SIG-M5 treated with dmso at 0.1 percent for 504 hours (cell line): ENCODE results near the gene PDZD8.
"Not testable (repeated sequence)": the region's sequence is repeated elsewhere in the genome, so short reads cannot be mapped to it uniquely, and the experiment has no call there.

Experiments used
- DNase-seq: peaks from one replicate; lab custom pipeline; 2025; ENCODE audit not compliant: unreplicated experiment; lab: John Stamatoyannopoulos, UW

Gene PDZD8

GRCh38 chr10:117257721-117258120 lies 117.5 kb downstream of the PDZD8 start:
- no peak for DNase-seq

GRCh38 chr10:117256910-117257309 lies 118.3 kb downstream of the PDZD8 start:
- no peak for DNase-seq

- no peak for DNase-seq
Measured at GRCh38 chr10:117255835-117256460, 119.3 kb downstream of the PDZD8 start.

DNA sequence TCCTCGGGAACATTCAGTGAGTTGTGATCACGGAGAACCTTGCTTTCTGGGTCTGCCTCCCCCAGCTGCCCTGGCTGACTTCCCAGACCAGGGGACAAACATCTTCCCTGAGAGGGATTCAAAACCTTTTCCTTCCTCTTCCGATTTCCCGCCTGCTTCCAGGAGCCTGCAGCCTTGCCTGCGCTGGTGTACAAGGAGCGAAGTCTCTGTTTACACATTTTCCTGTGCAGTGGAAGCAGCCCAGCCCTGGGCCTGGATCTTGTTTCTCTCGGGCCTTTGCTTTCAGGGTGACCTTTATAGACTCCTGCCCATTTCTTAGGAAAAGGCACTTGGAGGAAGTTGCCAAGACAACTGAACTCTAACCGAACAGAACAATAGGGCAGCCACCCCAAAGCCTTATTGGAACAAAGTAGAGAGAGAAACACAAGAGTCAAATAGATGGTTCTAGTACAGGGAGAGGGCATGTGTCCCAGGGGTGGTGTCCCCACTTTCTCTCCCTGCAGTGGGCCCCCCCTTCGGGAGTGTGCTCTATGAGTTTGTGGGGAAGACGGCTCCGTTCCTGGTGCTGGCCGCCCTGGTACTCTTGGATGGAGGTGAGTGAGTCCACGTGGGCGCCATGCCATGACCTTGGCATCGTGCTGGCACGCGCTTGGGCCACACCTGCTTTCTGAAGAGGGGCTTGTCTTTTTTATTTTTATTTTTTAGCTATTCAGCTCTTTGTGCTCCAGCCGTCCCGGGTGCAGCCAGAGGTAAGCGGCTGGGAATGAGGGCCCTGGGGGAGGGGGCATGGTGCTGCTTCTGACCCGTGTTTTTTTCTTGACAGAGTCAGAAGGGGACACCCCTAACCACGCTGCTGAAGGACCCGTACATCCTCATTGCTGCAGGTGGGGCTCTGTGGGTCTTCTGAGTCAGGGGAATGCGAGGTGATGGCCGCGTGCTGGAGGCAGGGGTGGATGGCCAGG lies 120.2 kb downstream of the PDZD8 start:
- DNase-seq, result no peak

DNA sequence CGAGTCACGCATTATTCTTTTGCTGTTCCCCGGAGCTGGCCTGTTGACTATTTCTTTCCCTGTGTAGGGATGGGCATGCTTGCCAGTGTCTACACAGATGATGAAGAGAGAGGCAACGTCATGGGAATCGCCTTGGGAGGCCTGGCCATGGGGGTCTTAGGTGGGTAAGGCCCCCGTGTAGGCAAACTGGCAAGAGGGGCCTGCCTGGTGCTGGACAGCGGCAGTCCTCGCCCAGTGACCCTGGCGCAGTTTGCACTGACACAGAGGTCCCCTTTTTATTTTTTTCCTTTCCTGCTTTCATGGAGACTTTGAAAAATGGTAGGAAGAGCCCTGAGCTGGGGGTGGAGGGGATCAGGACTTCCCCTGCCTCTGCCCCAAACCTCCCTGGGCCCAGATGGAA lies 120.9 kb downstream of the PDZD8 start:
- no peak for DNase-seq

GRCh38 chr10:117253908-117254307 lies 121.3 kb downstream of the PDZD8 start:
- no peak for DNase-seq

DNA sequence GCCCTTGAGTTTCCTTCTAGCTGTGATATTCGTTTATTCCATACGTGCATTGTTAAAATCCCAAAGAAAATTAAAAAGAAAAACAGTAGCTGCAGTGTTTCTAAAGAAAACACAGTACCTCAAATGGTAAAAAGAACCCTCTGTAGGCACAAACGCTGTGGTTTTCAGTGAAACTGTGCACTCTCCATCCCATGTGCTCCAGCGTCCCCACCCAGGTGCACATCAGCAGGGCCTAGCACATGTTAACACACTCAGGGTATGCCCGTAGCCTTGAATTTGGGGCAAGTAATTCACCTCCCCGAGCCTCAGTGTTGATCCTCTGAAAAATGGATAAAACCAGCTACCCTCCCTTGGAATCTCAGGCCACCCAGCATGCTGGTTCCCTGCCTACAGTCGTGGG lies 124.8 kb downstream of the PDZD8 start:
- no peak for DNase-seq

DNA sequence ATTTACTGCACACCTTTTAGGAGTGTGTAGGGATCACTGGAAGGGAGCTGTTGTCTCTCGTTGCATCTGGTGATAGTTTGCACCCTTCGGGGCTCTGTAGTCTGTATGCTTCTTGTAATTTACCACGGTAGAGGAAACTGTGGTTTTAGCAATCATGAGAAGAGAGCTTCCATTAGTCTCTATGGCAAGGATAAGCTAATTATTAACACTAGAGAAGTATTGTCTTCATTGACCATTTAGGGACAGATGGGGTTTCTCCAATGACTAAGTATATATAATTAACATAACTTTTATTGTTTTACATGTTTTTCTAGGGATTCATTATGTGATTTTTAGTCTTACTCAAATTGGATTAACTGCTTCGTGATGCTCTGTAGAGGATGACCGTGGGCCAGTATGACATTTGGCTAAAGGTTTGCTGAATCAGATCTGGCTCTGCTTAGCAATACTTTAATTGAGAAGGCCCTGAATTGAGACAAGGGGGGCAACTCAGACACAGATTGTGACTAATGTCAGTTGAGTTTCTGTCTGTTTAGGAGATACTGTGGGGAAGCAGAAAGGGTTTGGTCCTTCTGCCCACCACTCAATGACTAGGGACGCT lies 125.6 kb downstream of the PDZD8 start:
- DNase-seq, result no peak

GRCh38 chr10:117248750-117249465 lies 126.3 kb downstream of the PDZD8 start:
- no peak for DNase-seq

GRCh38 chr10:117246997-117247671 lies 128.1 kb downstream of the PDZD8 start:
- DNase-seq, result no peak

DNA sequence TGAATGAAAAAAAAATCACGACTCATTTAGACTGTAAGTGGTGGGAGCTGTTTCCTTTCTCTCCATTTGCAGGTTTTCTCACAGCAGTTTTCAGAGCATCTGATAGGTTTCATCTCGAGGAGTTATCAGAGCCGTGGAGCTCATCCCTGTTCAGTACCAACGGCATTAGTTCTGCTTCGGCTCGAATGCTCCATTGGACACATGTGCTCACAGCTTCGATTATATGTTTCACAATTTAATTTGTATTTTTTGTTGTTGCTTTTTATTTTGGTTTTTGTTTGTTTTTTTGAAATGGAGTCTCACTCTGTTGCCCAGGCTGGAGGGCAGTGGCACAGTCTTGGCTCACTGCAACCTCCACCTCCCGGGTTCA lies 132.8 kb downstream of the PDZD8 start:
- no peak for DNase-seq

- no peak for DNase-seq
Measured at GRCh38 chr10:117241541-117242462, 133.4 kb downstream of the PDZD8 start.

GRCh38 chr10:117240621-117241529 lies 134.4 kb downstream of the PDZD8 start, which contains the start of gene SLC18A2:
Gene SLC18A2 (plus strand): TSS chr10:117241114. CDS start chr10:117241694, 580 bp downstream.
- DNase-seq, result no peak

DNA sequence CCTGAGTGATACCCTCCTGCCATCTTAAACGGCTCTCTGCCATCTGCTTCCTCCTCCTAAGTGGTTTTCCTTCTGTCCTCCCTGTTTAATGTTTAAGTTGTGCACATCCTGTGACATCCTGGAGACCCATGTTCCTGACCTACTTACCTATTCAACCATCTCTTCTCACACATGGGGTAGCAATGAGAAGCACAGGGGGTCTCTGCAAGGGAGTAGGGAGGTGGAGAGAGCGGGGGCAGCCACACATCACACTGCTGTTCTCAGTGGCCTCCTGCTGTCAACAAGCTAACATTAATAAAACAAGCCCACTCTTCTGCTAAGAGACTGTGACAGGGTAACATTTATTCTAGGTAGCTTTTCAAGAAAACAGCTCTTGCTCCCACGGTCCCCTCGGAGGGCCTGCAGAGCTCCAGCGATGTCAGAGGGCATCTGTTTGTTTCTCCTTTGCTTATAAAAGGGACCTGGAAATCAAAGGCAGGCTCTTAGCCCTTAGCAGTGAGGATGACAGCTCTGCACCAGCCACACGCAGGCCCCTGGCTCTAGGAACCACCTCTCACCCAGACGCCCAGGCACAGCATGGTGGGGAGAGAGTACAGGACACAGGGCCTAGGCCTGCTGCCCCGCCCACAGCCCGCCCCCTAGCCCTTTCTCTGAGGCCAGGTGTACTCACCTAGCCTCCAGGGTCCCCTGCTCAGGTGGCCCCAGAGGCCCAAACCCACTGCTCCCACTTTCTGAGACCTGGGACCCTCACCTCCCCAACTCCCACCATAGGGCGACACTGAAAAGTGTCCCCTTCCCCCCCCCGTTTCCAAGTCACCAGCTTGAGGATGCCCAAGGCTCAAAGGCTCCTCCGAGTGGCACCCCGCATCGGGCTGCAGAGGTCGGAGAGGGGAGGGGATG lies 135.3 kb downstream of the PDZD8 start:
- no peak for DNase-seq

DNA sequence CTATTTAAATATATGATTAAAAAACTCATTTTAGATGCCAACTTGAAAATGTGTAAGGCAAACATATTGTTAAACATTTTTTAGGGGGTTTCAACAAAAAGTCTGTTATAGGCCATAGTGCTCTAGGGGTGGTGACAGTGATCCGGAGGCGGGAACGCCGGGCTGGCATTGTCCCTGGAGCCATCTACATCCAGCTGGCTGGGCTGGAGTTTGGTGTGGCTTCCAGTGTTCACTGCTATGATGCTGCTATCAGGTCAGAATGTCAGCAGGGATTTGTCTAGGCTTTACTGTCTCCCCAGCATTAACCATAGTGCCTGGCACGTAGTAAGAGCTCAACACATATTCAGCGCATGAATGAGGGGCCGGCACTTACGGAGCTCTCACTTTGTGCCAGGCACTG lies 136.2 kb downstream of the PDZD8 start:
- no peak for DNase-seq

GRCh38 chr10:117237401-117237991 lies 137.7 kb downstream of the PDZD8 start:
- peak; percentile 80 for DNase-seq

DNA sequence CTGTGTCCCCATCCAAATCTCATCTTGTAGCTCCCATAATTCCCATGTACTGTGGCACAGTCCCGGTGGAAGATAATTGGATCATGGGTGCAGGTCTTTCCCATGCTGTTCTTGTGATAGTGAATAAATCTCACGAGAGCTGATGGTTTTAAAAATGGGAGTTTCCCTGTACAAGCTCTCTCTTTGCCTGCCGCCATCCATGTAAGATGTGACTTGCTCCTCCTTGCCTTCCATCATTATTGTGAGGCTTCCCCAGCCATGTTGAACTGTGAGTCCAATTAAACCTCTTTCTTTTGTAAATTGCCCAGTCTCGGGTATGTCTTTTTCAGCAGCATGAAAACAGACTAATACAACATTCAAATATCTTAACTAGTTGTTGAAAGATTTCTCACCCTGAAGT lies 145.1 kb downstream of the PDZD8 start:
- not testable (repeated sequence) for DNase-seq
